IMR-90 (cell line): ENCODE results near the gene SOS1. TPM values are rescaled to one million over a fixed set of nuclear protein-coding genes. Genes with fewer than 3 reads are reported as not detected.

Experiments
- ATAC-seq: fragments of 200-7000 bp; cut with Tn5 transposase; 2 replicates; pipeline ENCODE4 v1.9.1; 2020; ENCODE audit warnings: low read depth, mild to moderate bottlenecking, moderate library complexity
- BruUV-seq: library from RNA; stranded (reverse); fragments of 400-500 nt; replicated peaks from 2 replicates; lab custom pipeline; 2021; lab: Mats Ljungman, UMichigan
- CTCF ChIA-PET: fragments of 300-600 bp; formaldehyde crosslinking; extraction: SDS; loops from one replicate; lab custom pipeline; 2021; ENCODE audit warnings: antibody characterized with exemption; lab: Yijun Ruan, JAX
- POLR2A ChIA-PET: fragments of 300-600 bp; sonication (Branson Sonifier 250); formaldehyde crosslinking; loops from one replicate; lab custom pipeline; 2022; ENCODE audit warnings: antibody characterized with exemption; ENCODE audit not compliant: unreplicated experiment; lab: Charles Lee
- DNase-seq: peaks from one replicate; pipeline ENCODE4 v3.0.0; 2013
- H2AFZ ChIP-seq: replicated peaks from 2 replicates; pipeline ENCODE3; 2013; ENCODE audit warnings: low read length, mild to moderate bottlenecking; ENCODE audit not compliant: poor library complexity
- H2AK5ac ChIP-seq: 2 replicates; pipeline ENCODE4 v1.6.1; 2013; ENCODE audit warnings: low read depth, low read length, inconsistent platforms
- H2AK9ac ChIP-seq: replicated peaks from 2 replicates; pipeline ENCODE3; 2013; ENCODE audit warnings: mild to moderate bottlenecking, low read depth, low read length, moderate library complexity; ENCODE audit not compliant: poor library complexity
- H2BK120ac ChIP-seq: 2 replicates; pipeline ENCODE4 v1.6.1; 2013; ENCODE audit warnings: low read depth, low read length, inconsistent platforms
- H2BK15ac ChIP-seq: 3 replicates; pipeline ENCODE4 v1.6.1; 2013; ENCODE audit warnings: low read depth, low read length, inconsistent platforms
- H2BK20ac ChIP-seq: 2 replicates; pipeline ENCODE4 v1.6.1; 2013; ENCODE audit warnings: low read depth, mild to moderate bottlenecking, inconsistent platforms, low read length, moderate library complexity
- H2BK5ac ChIP-seq: 2 replicates; pipeline ENCODE4 v1.6.1; 2013; ENCODE audit warnings: mild to moderate bottlenecking, low read depth, low read length, inconsistent platforms; ENCODE audit not compliant: poor library complexity, severe bottlenecking
- H3K14ac ChIP-seq: replicated peaks from 2 replicates; pipeline ENCODE4 v1.6.1; 2013; ENCODE audit warnings: low read depth, low read length, inconsistent platforms
- H3K18ac ChIP-seq: 2 replicates; pipeline ENCODE4 v1.6.1; 2013; ENCODE audit warnings: low read depth, low read length, control low read depth
- H3K23ac ChIP-seq: 2 replicates; pipeline ENCODE4 v1.6.1; 2013; ENCODE audit warnings: low read depth, low read length, inconsistent platforms
- H3K27ac ChIP-seq: 2 replicates; pipeline ENCODE4 v1.5.1; 2013; ENCODE audit warnings: mild to moderate bottlenecking, control low read depth, low read length; ENCODE audit not compliant: insufficient read depth
- H3K27me3 ChIP-seq: 2 replicates; pipeline ENCODE4 v1.6.1; 2013; ENCODE audit warnings: low read length; ENCODE audit not compliant: control insufficient read depth, insufficient read depth
- H3K36me3 ChIP-seq: 2 replicates; pipeline ENCODE4 v1.6.1; 2013; ENCODE audit warnings: low read length, mixed read lengths; ENCODE audit not compliant: control insufficient read depth, insufficient read depth
- H3K4ac ChIP-seq: 2 replicates; pipeline ENCODE4 v1.6.1; 2013; ENCODE audit warnings: low read depth, low read length, inconsistent platforms
- H3K4me1 ChIP-seq: 2 replicates; pipeline ENCODE4 v1.6.1; 2013; ENCODE audit warnings: low read length, mixed read lengths; ENCODE audit not compliant: control insufficient read depth, insufficient read depth
- H3K4me2 ChIP-seq: 2 replicates; pipeline ENCODE4 v1.6.1; 2013; ENCODE audit warnings: low read depth, mild to moderate bottlenecking, control low read depth, low read length, moderate library complexity
- H3K4me3 ChIP-seq: 2 replicates; pipeline ENCODE4 v1.5.1; 2013; ENCODE audit warnings: low read depth, mild to moderate bottlenecking, control low read depth, low read length, moderate library complexity; ENCODE audit not compliant: insufficient read depth
- H3K56ac ChIP-seq: 2 replicates; pipeline ENCODE4 v1.6.1; 2013; ENCODE audit warnings: low read length, inconsistent platforms; ENCODE audit not compliant: insufficient read depth; ENCODE audit errors: extremely low read depth
- H3K79me1 ChIP-seq, 2 experiments: 2 replicates each; pipeline ENCODE4 v1.6.1; 2013; ENCODE audit warnings: low read length in 2 of 2, inconsistent platforms in 1 of 2, low read depth in 1 of 2
- H3K9ac ChIP-seq: 2 replicates; pipeline ENCODE4 v1.6.1; 2013; ENCODE audit warnings: low read depth, low read length, control low read depth
- H3K9me1 ChIP-seq: 2 replicates; pipeline ENCODE4 v1.6.1; 2013; ENCODE audit warnings: low read length, inconsistent platforms; ENCODE audit not compliant: insufficient read depth
- H3K9me3 ChIP-seq: 2 replicates; pipeline ENCODE4 v1.6.1; 2013; ENCODE audit warnings: low read length; ENCODE audit not compliant: control insufficient read depth, insufficient read depth
- H4K20me1 ChIP-seq: 2 replicates; pipeline ENCODE4 v1.6.1; 2013; ENCODE audit warnings: low read length, inconsistent platforms; ENCODE audit not compliant: insufficient read depth
- H4K5ac ChIP-seq: 2 replicates; pipeline ENCODE4 v1.6.1; 2013; ENCODE audit warnings: mild to moderate bottlenecking, low read depth, low read length, control low read depth
- H4K8ac ChIP-seq, 2 experiments: 2 replicates each; pipeline ENCODE4 v1.6.1; 2013; ENCODE audit warnings: low read depth in 2 of 2, low read length in 2 of 2, control low read depth in 1 of 2, inconsistent platforms in 1 of 2
- H4K91ac ChIP-seq: 2 replicates; pipeline ENCODE4 v1.6.1; 2013; ENCODE audit warnings: low read depth, low read length, inconsistent platforms; ENCODE audit not compliant: insufficient read depth
- CHD1 ChIP-seq: IDR thresholded peaks from 2 replicates; pipeline ENCODE4 v1.6.1; 2012; ENCODE audit warnings: low read depth, low read length, improper control_type of control experiment
- CTCF ChIP-seq: conservative IDR thresholded peaks from 2 replicates; pipeline ENCODE4 v1.5.1; 2012; ENCODE audit warnings: mild to moderate bottlenecking, low read depth, low read length, improper control_type of control experiment
- FOS ChIP-seq: fragments of 150-350 bp; IDR thresholded peaks from 2 replicates; pipeline ENCODE4 v1.6.1; 2016; ENCODE audit warnings: low read depth, low read length
- NFE2L2 ChIP-seq: fragments of 150-350 bp; IDR thresholded peaks from 2 replicates; pipeline ENCODE4 v1.6.1; 2016; ENCODE audit warnings: low read depth, mild to moderate bottlenecking, low read length
- POLR2A ChIP-seq: IDR thresholded peaks from 2 replicates; pipeline ENCODE4 v1.6.1; 2012; ENCODE audit warnings: mild to moderate bottlenecking, low read depth, low read length
- RCOR1 ChIP-seq: IDR thresholded peaks from 2 replicates; pipeline ENCODE4 v1.6.1; 2012; ENCODE audit warnings: mild to moderate bottlenecking, low read length, improper control_type of control experiment; ENCODE audit not compliant: insufficient replicate concordance
- RFX5 ChIP-seq: IDR thresholded peaks from 2 replicates; pipeline ENCODE4 v1.8.0; 2012; ENCODE audit warnings: low read depth, mild to moderate bottlenecking, low read length, moderate library complexity
- USF2 ChIP-seq: fragments of 150-350 bp; IDR thresholded peaks from 2 replicates; pipeline ENCODE4 v1.6.1; 2017; ENCODE audit warnings: mild to moderate bottlenecking, antibody characterized with exemption, low read length, low read depth
- WGBS, 2 experiments: methylation state at CpG; one replicate each; pipeline versions ENCODE4 v1.1.5 to v1.1.7; 2013; ENCODE audit warnings: missing lambda C conversion rate in 2 of 2; ENCODE audit not compliant: insufficient read length in 1 of 2; ENCODE audit errors: extremely low coverage in 2 of 2; 5-methylcytosine and 5-hydroxymethylcytosine counted together
- dilution Hi-C: fragments of 300-500 bp; cut with HindIII; formaldehyde crosslinking; loops from one replicate; pipeline ENCODE4 v1.14.3; 2018; ENCODE audit warnings: low sequenced_read_pairs; ENCODE audit not compliant: unreplicated experiment
- in situ Hi-C: fragments of 300-500 bp; cut with MboI; formaldehyde crosslinking; loops from 3 replicates; pipeline ENCODE4 v1.14.3; 2019; ENCODE audit warnings: low sequenced_read_pairs, inconsistent platforms, mixed read lengths
- intact Hi-C: fragments of 100-400 bp; cut with micrococcal nuclease; formaldehyde crosslinking; loops from 2 replicates; pipeline ENCODE4 v1.10.0; 2022
- polyA plus RNA-seq, 3 experiments: library from polyadenylated mRNA; depleted of rRNA; stranded (reverse); fragments of >200 nt; gene quantifications; 2 replicates each; pipeline ENCODE4 v1.2.3, GENCODE V29; 2012; ENCODE audit warnings: low replicate concordance in 1 of 3
- total RNA-seq: library from RNA; depleted of rRNA; stranded (reverse); fragments of >200 nt; gene quantifications from 2 replicates; pipeline ENCODE4 v1.2.3, GENCODE V29; 2012

The SOS1 gene
- total and polyA plus RNA-seq, 2 of the 4 experiments (the other 2 are of a cell fraction) = 8.2 to 11.2 TPM

GRCh38 chr2:39093218-39093898 lies 27.5 kb downstream of the SOS1 start:
- Histone ChIP-seq H3K9me1 (no peaks in the 10 kb centered on the region; the same call in 1 of the 2 replicates), H3K27ac (no peak overlapping the region), H4K5ac (no peak overlapping the region), H2AK9ac (no peak overlapping the region), H3K4ac (no peak overlapping the region), H2BK15ac (no peak overlapping the region), H3K79me1 (peaks cover 22 to 61% of the 10 kb centered on the region in 2 experiments), H3K27me3 (no peaks in the 10 kb centered on the region), H3K18ac (no peak overlapping the region), H2BK20ac (no peak overlapping the region), H3K14ac (no peak overlapping the region), H2BK5ac (no peak overlapping the region), H3K23ac (peak overlapping the region; percentile 20; the same call in 1 of the 2 replicates), H2BK120ac (no peak overlapping the region), H3K4me2 (peak overlapping the region; percentile 40; the same call in 1 of the 2 replicates), H2AFZ (no peak overlapping the region), H4K8ac (no peak overlapping the region), H3K4me3 (no peak overlapping the region), H3K36me3 (no peaks in the 10 kb centered on the region; the same call in 1 of the 2 replicates), H4K20me1 (peaks cover 32% of the 10 kb centered on the region; the same call in 1 of the 2 replicates), H3K9me3 (no peaks in the 10 kb centered on the region), H2AK5ac (no peak overlapping the region), H3K4me1 (peaks cover 7% of the 10 kb centered on the region), H3K9ac (no peak overlapping the region), H3K56ac (no peak overlapping the region), H4K91ac (no peak overlapping the region)
- ATAC-seq = no peak
- intact Hi-C loops = no loop called here
- ChIA-PET CTCF (no interaction called here), POLR2A (no interaction called here)
- no TSS peak for BruUV-seq
- no peak for DNase-seq
- no CpG with 5 or more reads among the region's 3 CpGs for WGBS, 2 experiments
- TF ChIP-seq USF2 (no peak), RFX5 (no peak), CTCF (no peak), RCOR1 (no peak), FOS (no peak), NFE2L2 (no peak), CHD1 (no peak), POLR2A (no peak)
- in situ Hi-C loops = no loop called here
- dilution Hi-C loops = loop anchor here (25.0 kb wide), 1 partner anchor 119 kb away; no protein-coding TSS in a partner anchor
